NCI-H187 (cell line): ENCODE data around the gene CCDC8.
A peak's percentile ranks its signal among the peaks of the same experiment; 100 is the strongest.
"Not testable (repeated sequence)": the region's sequence is repeated elsewhere in the genome, so short reads cannot be mapped to it uniquely, and the experiment has no call there.

Experiments used
- DNase-seq, 2 experiments: peaks; one replicate each; lab custom pipeline; 2025; lab: John Stamatoyannopoulos, UW

The CCDC8 gene

GRCh38 chr19:46428239-46429135 is 15.1 kb upstream of the CCDC8 start, which contains the start of gene PNMA8C:
Gene PNMA8C (minus strand): TSS chr19:46428936. CDS start chr19:46428359, 577 bp downstream.
- DNase-seq, result no peak

- no peak for DNase-seq
Measured at GRCh38 chr19:46427518-46428045, 14.2 kb upstream of the CCDC8 start.

- DNase-seq, result peak; percentile 73 to 75
Measured at GRCh38 chr19:46426506-46427162, 13.3 kb upstream of the CCDC8 start.

GRCh38 chr19:46426035-46426505 is 12.7 kb upstream of the CCDC8 start:
- DNase-seq, result no peak

- DNase-seq, result no peak
Measured at GRCh38 chr19:46423188-46423587, 9.8 kb upstream of the CCDC8 start.

GRCh38 chr19:46422344-46422743 is 9.0 kb upstream of the CCDC8 start:
- no peak for DNase-seq

GRCh38 chr19:46420056-46420455 is 6.7 kb upstream of the CCDC8 start:
- DNase-seq, result no peak

- peak; percentile 87 to 92 for DNase-seq
Measured at GRCh38 chr19:46415804-46416709, 2.7 kb upstream of the CCDC8 start.

- not testable (repeated sequence) for DNase-seq
Measured at GRCh38 chr19:46414899-46415298, 1.5 kb upstream of the CCDC8 start.

GRCh38 chr19:46412650-46413261 is 608 bp downstream of the CCDC8 start:
- DNase-seq, result no peak

GRCh38 chr19:46411925-46412649 is 1.3 kb downstream of the CCDC8 start:
- DNase-seq, result no peak

- no peak for DNase-seq
Measured at GRCh38 chr19:46411088-46411924, 2.1 kb downstream of the CCDC8 start.

GRCh38 chr19:46410205-46411087 is 2.9 kb downstream of the CCDC8 start:
- no peak for DNase-seq

- DNase-seq, result no peak
Measured at GRCh38 chr19:46409191-46409590, 4.2 kb downstream of the CCDC8 start.

- DNase-seq, result peak; percentile 46 to 63
Measured at GRCh38 chr19:46408664-46409039, 4.7 kb downstream of the CCDC8 start.

- no peak for DNase-seq
Measured at GRCh38 chr19:46407856-46408663, 5.3 kb downstream of the CCDC8 start.

GRCh38 chr19:46406976-46407375 is 6.4 kb downstream of the CCDC8 start:
- DNase-seq, result peak; percentile 28 to 30
